SK-N-SH (cell line): ENCODE data around the gene PIP5K1B.

Source experiments
- EP300 ChIP-seq, 2 experiments: IDR thresholded peaks; 2 replicates each; pipeline versions ENCODE4 v1.4.0 to v1.6.1; 2012; ENCODE audit warnings: borderline replicate concordance in 1 of 2, low read depth in 1 of 2, low read length in 1 of 2
- NRF1 ChIP-seq: IDR thresholded peaks from 2 replicates; pipeline ENCODE4 v1.6.1; 2012; ENCODE audit warnings: low read depth, mild to moderate bottlenecking, low read length
- POLR2AphosphoS5 ChIP-seq: IDR thresholded peaks from 2 replicates; pipeline ENCODE4 v1.6.1; 2012; ENCODE audit warnings: low read depth, low read length
- RAD21 ChIP-seq: IDR thresholded peaks from 2 replicates; pipeline ENCODE4 v1.6.1; 2012; ENCODE audit warnings: mild to moderate bottlenecking, low read length
- SMC3 ChIP-seq: IDR thresholded peaks from 2 replicates; pipeline ENCODE4 v1.6.1; 2012; ENCODE audit warnings: low read depth, low read length, improper control_type of control experiment
- TF ChIP-seq, protein P1 (sequence below): IDR thresholded peaks from 2 replicates; pipeline ENCODE4 v1.4.0; 2012; ENCODE audit warnings: low read depth
- TF ChIP-seq, protein P2 (sequence below): fragments of 200-600 bp; sonication (generic); IDR thresholded peaks from 2 replicates; pipeline ENCODE4 v1.6.1; 2017; ENCODE audit warnings: antibody characterized with exemption, mild to moderate bottlenecking, moderate library complexity

DNA sequence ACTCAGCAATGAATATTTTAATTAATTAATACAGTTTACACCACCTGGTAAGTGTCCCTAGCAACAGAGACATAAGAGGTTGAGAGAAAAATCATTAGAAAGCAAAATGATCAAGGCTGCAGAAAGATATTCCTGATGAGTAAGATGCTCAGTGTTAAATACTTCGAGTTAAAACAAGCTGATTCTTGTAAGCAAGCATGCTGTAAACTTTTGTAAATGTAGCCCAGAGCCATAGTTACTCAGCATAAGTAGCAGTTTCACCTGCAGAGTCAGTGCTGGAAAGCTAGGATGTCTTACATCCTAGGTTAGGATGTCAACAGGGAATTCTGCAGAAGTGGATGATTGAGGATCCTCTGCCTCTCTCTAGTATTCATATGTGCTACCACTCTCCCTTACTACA is 304.7 kb downstream of the PIP5K1B start:
- TF ChIP-seq, protein P1, sequence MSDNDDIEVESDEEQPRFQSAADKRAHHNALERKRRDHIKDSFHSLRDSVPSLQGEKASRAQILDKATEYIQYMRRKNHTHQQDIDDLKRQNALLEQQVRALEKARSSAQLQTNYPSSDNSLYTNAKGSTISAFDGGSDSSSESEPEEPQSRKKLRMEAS, result no peak
- TF ChIP-seq POLR2AphosphoS5, result no peak
- TF ChIP-seq, protein P2, sequence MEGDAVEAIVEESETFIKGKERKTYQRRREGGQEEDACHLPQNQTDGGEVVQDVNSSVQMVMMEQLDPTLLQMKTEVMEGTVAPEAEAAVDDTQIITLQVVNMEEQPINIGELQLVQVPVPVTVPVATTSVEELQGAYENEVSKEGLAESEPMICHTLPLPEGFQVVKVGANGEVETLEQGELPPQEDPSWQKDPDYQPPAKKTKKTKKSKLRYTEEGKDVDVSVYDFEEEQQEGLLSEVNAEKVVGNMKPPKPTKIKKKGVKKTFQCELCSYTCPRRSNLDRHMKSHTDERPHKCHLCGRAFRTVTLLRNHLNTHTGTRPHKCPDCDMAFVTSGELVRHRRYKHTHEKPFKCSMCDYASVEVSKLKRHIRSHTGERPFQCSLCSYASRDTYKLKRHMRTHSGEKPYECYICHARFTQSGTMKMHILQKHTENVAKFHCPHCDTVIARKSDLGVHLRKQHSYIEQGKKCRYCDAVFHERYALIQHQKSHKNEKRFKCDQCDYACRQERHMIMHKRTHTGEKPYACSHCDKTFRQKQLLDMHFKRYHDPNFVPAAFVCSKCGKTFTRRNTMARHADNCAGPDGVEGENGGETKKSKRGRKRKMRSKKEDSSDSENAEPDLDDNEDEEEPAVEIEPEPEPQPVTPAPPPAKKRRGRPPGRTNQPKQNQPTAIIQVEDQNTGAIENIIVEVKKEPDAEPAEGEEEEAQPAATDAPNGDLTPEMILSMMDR, result no peak
- TF ChIP-seq NRF1, result no peak
- no peak for TF ChIP-seq RAD21
- TF ChIP-seq EP300 (IDR thresholded peaks at IDR 0.05; ENCODE audit: borderline replicate concordance in 1 of 2, low read depth in 1 of 2, low read length in 1 of 2), result no peak
- TF ChIP-seq SMC3, result no peak
